Measurements from ENCODE around the gene ODAPH. TPM values are rescaled to one million over a fixed set of nuclear protein-coding genes. Genes with fewer than 3 reads are reported as not detected.

The ODAPH gene
- total RNA-seq, 1 donor from 2014 or later = not detected

DNA sequence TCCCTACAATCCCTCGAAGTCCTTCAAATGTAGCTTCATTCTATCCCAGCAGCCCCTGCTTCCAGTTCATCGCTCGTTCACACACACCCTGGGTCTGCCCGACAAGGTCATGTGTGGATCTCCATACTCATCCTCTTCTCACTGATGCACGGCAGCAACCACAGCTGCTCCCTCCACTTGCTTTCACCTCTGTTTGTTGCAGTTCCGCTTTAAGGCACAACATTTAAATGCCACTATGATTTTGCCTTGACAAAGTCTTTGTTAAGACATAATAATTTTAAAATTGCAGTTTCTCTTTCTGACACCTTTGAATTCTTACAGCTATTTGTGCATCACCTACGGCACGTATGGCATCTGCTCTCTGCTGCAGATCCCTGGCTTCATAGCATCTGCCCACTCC, 1.8 kb downstream of the ODAPH start:
- H3K9me3 Mint-ChIP-seq = no peaks in the 10 kb centered on the region
- no peak for DNase-seq (ENCODE audit: low spot score)
- H3K4me1 Mint-ChIP-seq (ENCODE audit: low read depth) = peaks cover 5% of the 10 kb centered on the region
- peaks cover 12% of the 10 kb centered on the region for H3K27me3 Mint-ChIP-seq (ENCODE audit: low read depth)
- no peak overlapping the region for H3K27ac Mint-ChIP-seq
- H3K36me3 Mint-ChIP-seq (ENCODE audit: low read depth) = no peaks in the 10 kb centered on the region
- intact Hi-C loops (cut with micrococcal nuclease) = no loop called here
- no peak overlapping the region for H3K4me3 Mint-ChIP-seq (ENCODE audit: low read depth)

DNA sequence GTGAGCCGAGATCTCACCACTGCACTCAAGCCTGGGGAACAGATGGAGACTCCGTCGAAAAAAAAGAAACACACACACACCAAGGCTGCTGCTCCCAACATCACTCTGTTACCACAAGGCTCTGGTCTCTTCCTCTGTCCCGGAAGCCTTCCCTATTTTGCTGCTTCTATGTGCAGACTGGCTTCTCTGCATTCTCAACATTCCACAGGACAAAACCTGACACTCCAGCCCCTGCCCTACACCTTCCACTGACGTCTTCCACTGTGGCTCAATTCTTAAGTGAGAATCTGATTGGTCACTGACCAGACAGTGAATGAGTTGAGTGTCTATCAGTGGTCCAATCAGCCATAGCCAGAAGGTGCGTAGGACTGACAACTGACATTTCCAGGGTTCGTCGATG, 5.9 kb downstream of the ODAPH start:
- Mint-ChIP-seq H3K36me3 (ENCODE audit: low read depth) (no peaks in the 10 kb centered on the region), H3K9me3 (no peaks in the 10 kb centered on the region), H3K27ac (no peak overlapping the region), H3K4me1 (ENCODE audit: low read depth) (peaks cover 11% of the 10 kb centered on the region), H3K27me3 (ENCODE audit: low read depth) (peaks cover 24% of the 10 kb centered on the region), H3K4me3 (ENCODE audit: low read depth) (no peak overlapping the region)
- intact Hi-C loops (cut with micrococcal nuclease) = no loop called here
- no peak for DNase-seq (ENCODE audit: low spot score)

DNA sequence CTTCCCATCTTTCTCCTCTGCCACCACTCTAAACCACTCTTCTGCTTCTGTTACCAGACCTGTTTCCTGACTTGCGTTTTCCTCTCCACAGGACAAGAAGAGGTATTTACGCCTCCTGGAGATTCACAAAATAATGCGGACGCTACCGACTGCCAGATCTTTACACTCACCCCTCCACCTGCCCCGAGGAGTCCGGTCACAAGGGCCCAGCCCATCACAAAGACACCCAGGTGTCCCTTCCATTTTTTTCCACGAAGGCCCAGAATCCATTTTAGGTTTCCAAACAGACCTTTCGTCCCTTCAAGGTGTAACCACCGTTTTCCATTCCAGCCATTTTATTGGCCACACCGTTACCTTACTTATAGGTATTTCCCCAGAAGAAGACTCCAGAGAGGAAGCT, 8.2 kb downstream of the ODAPH start:
- Mint-ChIP-seq H3K27me3 (ENCODE audit: low read depth) (peaks cover 21% of the 10 kb centered on the region), H3K27ac (no peak overlapping the region), H3K4me3 (ENCODE audit: low read depth) (no peak overlapping the region), H3K9me3 (no peaks in the 10 kb centered on the region), H3K36me3 (ENCODE audit: low read depth) (no peaks in the 10 kb centered on the region), H3K4me1 (ENCODE audit: low read depth) (peaks cover 7% of the 10 kb centered on the region)
- intact Hi-C loops (cut with micrococcal nuclease) = no loop called here
- DNase-seq (ENCODE audit: low spot score) = no peak

DNA sequence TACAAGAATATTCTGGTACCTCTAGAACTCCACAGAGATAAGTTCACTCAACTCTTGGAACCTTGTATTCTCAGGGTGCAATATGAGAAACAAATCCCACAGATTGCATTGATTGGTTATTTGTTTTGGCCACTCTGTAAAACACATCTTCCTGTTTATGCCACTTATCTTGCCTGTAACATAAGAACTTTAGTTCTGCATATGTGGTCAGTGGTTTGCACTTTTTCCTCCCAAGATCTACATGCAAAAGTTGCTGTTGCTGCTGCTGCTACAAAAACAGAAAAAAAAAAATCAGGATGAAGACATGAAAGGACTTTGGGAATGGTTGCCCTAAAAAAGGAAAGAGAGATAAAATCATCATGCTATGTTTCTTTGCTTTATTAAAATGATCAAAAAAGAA, 9.6 kb downstream of the ODAPH start:
- intact Hi-C loops (cut with micrococcal nuclease) = no loop called here
- H3K4me1 Mint-ChIP-seq (ENCODE audit: low read depth) = peaks cover 7% of the 10 kb centered on the region
- no peaks in the 10 kb centered on the region for H3K36me3 Mint-ChIP-seq (ENCODE audit: low read depth)
- no peak for DNase-seq (ENCODE audit: low spot score)
- H3K4me3 Mint-ChIP-seq (ENCODE audit: low read depth) = no peak overlapping the region
- no peaks in the 10 kb centered on the region for H3K9me3 Mint-ChIP-seq
- H3K27me3 Mint-ChIP-seq (ENCODE audit: low read depth) = peaks cover 16% of the 10 kb centered on the region
- H3K27ac Mint-ChIP-seq = no peak overlapping the region

DNA sequence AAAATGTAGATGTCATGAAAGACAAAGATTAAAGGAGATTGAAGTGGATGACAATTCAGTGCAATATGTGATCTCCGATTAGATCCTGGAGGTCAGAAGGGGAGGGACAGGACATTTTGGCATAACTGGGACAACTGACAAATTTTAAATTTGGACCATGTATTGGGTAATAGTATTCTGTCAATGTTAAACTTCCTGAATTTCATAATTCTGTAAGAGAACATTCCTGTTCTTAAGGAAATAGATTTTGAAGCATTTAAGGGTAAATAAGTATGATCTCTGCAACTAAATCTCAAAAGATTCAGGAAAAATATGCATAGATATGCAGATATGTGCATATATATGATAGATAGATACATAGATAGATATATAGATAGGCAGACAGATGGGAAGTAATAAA, 11.0 kb downstream of the ODAPH start:
- H3K9me3 Mint-ChIP-seq = no peaks in the 10 kb centered on the region

DNA sequence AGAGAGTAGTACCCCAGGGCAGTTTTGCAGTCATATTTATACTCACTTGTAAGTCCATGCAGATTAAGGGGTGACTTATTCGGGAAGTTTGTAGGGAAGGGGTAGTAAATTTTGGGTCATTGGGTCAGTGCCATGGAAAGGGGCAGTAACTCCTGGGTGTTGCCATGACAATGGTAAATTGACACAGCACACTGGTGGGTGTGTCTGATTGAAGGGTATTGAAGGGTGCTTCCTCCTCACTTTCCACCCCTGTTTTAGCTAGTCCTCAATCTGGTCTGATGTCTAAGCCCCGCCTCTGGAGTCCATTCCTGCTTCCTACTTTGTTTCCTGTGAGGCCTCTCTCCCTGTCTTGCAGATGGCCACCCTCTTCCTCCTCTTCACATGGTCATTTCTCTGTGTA, 11.9 kb downstream of the ODAPH start:
- DNase-seq (ENCODE audit: low spot score) = no peak
- H3K4me1 Mint-ChIP-seq (ENCODE audit: low read depth) = peaks cover 7% of the 10 kb centered on the region
- intact Hi-C loops (cut with micrococcal nuclease) = no loop called here
- H3K27ac Mint-ChIP-seq = no peak overlapping the region
- H3K27me3 Mint-ChIP-seq (ENCODE audit: low read depth) = peaks cover 27% of the 10 kb centered on the region
- no peaks in the 10 kb centered on the region for H3K9me3 Mint-ChIP-seq
- H3K36me3 Mint-ChIP-seq (ENCODE audit: low read depth) = no peaks in the 10 kb centered on the region
- H3K4me3 Mint-ChIP-seq (ENCODE audit: low read depth) = no peak overlapping the region

More for the DNA sequence above, 11.0 kb downstream of the ODAPH start:
- Mint-ChIP-seq H3K27me3 (ENCODE audit: low read depth) (peaks cover 21% of the 10 kb centered on the region), H3K27ac (no peak overlapping the region), H3K36me3 (ENCODE audit: low read depth) (no peaks in the 10 kb centered on the region), H3K4me3 (ENCODE audit: low read depth) (no peak overlapping the region), H3K4me1 (ENCODE audit: low read depth) (peaks cover 7% of the 10 kb centered on the region)
- intact Hi-C loops (cut with micrococcal nuclease) = no loop called here
- DNase-seq (ENCODE audit: low spot score) = no peak

DNA sequence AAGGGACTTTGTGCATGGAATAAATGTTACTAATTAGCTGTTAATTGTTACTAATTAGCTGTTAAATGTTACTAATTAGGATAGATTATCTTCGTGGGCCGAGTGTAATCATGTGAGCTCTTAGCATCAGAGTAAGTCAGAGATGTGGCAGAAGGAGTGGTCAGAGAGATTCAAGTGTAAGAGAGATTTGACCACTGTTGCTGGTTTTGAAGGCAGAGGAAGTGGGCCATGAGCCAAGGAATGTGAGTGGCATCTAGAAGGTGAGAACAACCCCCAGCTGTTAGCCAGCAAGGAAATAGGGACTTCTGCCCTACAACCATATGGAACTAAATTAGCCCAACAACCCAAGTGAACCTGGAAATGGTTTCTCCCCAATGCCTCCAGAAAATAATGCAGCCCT, 28.2 kb downstream of the ODAPH start:
- no peak overlapping the region for H3K27ac Mint-ChIP-seq
- H3K4me3 Mint-ChIP-seq (ENCODE audit: low read depth) = no peak overlapping the region
- no peaks in the 10 kb centered on the region for H3K4me1 Mint-ChIP-seq (ENCODE audit: low read depth)
- intact Hi-C loops (cut with micrococcal nuclease) = no loop called here
- peaks cover 24% of the 10 kb centered on the region for H3K27me3 Mint-ChIP-seq (ENCODE audit: low read depth)
- H3K36me3 Mint-ChIP-seq (ENCODE audit: low read depth) = no peaks in the 10 kb centered on the region
- DNase-seq (ENCODE audit: low spot score) = no peak
- peaks cover 4% of the 10 kb centered on the region for H3K9me3 Mint-ChIP-seq

DNA sequence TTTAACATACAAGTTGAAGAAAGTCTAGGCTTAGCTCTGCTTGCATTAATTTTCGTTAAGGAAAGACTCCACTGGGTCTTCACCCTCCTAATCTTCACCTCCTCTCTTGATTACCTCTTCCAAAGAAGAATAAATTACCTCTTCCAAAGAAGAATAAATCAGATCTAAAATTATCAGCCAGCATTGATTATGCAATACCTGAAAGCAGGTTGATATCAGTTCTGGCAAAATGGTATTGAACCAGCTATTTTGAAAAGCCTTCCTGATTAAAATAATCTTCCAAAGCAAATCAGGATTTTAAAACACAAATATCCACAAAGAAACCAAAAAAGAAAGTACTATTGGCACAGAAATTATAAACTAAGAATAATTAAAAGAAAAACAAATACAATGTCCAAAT, 37.5 kb downstream of the ODAPH start:
- H3K9me3 Mint-ChIP-seq = no peaks in the 10 kb centered on the region
- intact Hi-C loops (cut with micrococcal nuclease) = no loop called here
- peaks cover 2% of the 10 kb centered on the region for H3K4me1 Mint-ChIP-seq (ENCODE audit: low read depth)
- H3K4me3 Mint-ChIP-seq (ENCODE audit: low read depth) = no peak overlapping the region
- DNase-seq (ENCODE audit: low spot score) = no peak
- H3K36me3 Mint-ChIP-seq (ENCODE audit: low read depth) = no peaks in the 10 kb centered on the region
- H3K27me3 Mint-ChIP-seq (ENCODE audit: low read depth) = peaks cover 2% of the 10 kb centered on the region
- H3K27ac Mint-ChIP-seq = no peak overlapping the region

DNA sequence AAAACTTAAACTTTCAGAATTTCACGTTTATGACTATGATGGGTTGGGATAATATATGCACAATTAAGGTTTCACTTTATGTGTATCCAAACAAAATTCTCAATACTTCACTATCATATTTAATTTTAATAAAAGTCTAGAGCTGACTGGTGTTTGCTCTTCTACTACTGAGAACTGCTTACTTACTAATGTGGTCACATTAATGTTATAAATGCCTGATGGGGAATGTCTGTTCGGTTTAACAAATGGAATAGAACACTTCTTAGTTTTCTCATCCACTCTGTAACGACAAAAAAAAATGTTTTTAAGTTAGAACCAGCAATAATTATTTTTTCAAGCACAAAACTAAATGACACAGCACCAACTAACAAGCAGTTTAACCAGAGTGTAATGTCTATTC, 40.2 kb downstream of the ODAPH start:
- no peak overlapping the region for H3K4me3 Mint-ChIP-seq (ENCODE audit: low read depth)
- intact Hi-C loops (cut with micrococcal nuclease) = no loop called here
- H3K27me3 Mint-ChIP-seq (ENCODE audit: low read depth) = peaks cover 6% of the 10 kb centered on the region
- no peaks in the 10 kb centered on the region for H3K36me3 Mint-ChIP-seq (ENCODE audit: low read depth)
- no peak overlapping the region for H3K27ac Mint-ChIP-seq
- no peaks in the 10 kb centered on the region for H3K9me3 Mint-ChIP-seq
- DNase-seq (ENCODE audit: low spot score) = no peak
- H3K4me1 Mint-ChIP-seq (ENCODE audit: low read depth) = peaks cover 2% of the 10 kb centered on the region

DNA sequence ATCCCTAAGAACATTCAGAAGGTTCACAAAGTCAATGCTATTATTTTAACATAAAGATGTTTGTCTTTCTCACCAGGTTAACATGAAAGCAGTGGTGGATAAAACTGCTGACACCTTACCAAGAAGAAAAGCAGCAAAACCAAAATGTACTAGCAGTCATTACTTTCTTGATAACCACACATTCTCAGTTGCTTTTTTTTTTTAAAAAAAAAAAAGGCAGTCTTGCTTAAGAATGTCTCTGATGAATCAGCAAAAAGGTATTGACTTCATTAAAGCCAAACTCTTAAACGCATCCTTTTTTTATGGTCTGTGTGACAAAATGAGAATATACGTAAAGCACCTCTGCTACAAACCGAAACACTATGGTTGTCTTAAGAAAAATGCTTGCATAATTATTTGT, 42.5 kb downstream of the ODAPH start:
- Mint-ChIP-seq H3K36me3 (ENCODE audit: low read depth) (no peaks in the 10 kb centered on the region), H3K4me3 (ENCODE audit: low read depth) (no peak overlapping the region), H3K27ac (no peak overlapping the region), H3K9me3 (no peaks in the 10 kb centered on the region), H3K4me1 (ENCODE audit: low read depth) (peaks cover 2% of the 10 kb centered on the region), H3K27me3 (ENCODE audit: low read depth) (peaks cover 4% of the 10 kb centered on the region)
- DNase-seq (ENCODE audit: low spot score) = no peak
- intact Hi-C loops (cut with micrococcal nuclease) = no loop called here

DNA sequence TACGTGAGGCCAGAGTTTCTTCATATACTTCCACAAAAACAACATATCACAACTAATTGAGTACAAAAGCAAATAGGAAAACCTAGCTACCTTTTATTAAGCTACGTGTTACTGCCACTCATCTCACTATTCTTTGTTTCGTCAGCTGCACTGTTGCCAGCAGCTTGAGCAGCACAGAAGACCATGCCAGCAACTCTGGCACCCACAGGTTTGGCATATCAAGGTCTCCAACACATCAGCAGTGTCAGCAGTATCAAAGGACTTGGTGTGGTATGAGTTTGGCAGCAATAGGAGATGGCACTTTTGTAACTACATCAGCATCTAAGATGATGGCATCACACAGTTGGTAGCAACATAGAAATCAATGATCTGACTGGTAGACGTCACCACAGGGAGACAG, 43.8 kb downstream of the ODAPH start:
- no peak overlapping the region for H3K27ac Mint-ChIP-seq
- no peak overlapping the region for H3K4me3 Mint-ChIP-seq (ENCODE audit: low read depth)
- intact Hi-C loops (cut with micrococcal nuclease) = no loop called here
- H3K4me1 Mint-ChIP-seq (ENCODE audit: low read depth) = peaks cover 2% of the 10 kb centered on the region
- H3K9me3 Mint-ChIP-seq = no peaks in the 10 kb centered on the region
- H3K27me3 Mint-ChIP-seq (ENCODE audit: low read depth) = peaks cover 4% of the 10 kb centered on the region
- no peak for DNase-seq (ENCODE audit: low spot score)
- no peaks in the 10 kb centered on the region for H3K36me3 Mint-ChIP-seq (ENCODE audit: low read depth)

DNA sequence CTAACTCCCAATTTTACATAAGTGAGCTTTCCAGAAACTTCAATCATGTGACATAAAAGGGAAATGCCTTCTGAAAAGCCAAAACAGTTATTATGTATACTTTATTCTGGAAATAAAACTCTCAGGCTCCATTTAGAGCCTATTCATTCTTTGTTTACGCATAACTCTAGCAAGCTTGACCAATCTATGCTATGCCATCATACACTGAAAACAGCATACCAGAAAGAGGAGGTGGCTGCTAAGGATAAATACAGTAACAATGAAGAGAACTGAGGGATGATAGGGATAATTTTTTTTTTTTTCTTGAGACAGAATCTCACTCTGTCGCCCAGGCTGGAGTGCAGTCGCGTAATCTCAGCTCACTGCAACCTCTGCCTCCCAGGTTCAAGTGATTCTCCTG, 50.1 kb downstream of the ODAPH start:
- DNase-seq (ENCODE audit: low spot score) = no peak
- Mint-ChIP-seq H3K4me1 (ENCODE audit: low read depth) (peaks cover 3% of the 10 kb centered on the region), H3K27ac (no peak overlapping the region), H3K27me3 (ENCODE audit: low read depth) (no peaks in the 10 kb centered on the region), H3K36me3 (ENCODE audit: low read depth) (no peaks in the 10 kb centered on the region), H3K4me3 (ENCODE audit: low read depth) (no peak overlapping the region), H3K9me3 (no peaks in the 10 kb centered on the region)
- intact Hi-C loops (cut with micrococcal nuclease) = no loop called here

DNA sequence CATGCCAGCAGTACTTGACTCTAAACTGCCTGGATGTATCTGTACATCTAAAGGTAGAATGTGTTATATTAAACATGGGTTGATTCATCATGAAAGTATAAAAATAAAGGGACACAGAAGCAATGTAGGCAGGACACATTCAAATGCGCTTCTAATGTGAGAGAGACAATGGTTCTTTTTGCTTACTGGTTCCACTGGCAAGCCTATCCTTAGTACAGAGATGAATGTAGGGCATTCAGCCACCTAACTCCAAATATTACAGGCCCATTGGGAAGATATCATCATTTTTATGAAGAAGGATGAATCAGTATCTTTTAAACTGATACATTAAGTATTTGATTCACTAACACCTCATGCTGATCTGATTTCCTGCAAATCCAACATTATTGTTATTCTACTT, 56.4 kb downstream of the ODAPH start:
- intact Hi-C loops (cut with micrococcal nuclease) = no loop called here
- H3K4me3 Mint-ChIP-seq (ENCODE audit: low read depth) = no peak overlapping the region
- peaks cover 2% of the 10 kb centered on the region for H3K27me3 Mint-ChIP-seq (ENCODE audit: low read depth)
- no peaks in the 10 kb centered on the region for H3K36me3 Mint-ChIP-seq (ENCODE audit: low read depth)
- no peak for DNase-seq (ENCODE audit: low spot score)
- H3K9me3 Mint-ChIP-seq = no peaks in the 10 kb centered on the region
- no peaks in the 10 kb centered on the region for H3K4me1 Mint-ChIP-seq (ENCODE audit: low read depth)
- no peak overlapping the region for H3K27ac Mint-ChIP-seq
